ENCODE measurements around the gene ALAS1.

Gene ALAS1

GRCh38 chr3:52202384-52203077, 4.6 kb downstream of the ALAS1 start:
- DNase-seq, result no peak

GRCh38 chr3:52203701-52204100, 5.7 kb downstream of the ALAS1 start:
- no peak for DNase-seq

GRCh38 chr3:52204337-52205073, 6.5 kb downstream of the ALAS1 start:
- DNase-seq, result no peak

GRCh38 chr3:52205727-52206372, 7.9 kb downstream of the ALAS1 start:
- DNase-seq, result no peak

GRCh38 chr3:52208556-52208955, 10.6 kb downstream of the ALAS1 start:
- DNase-seq, result no peak

- no peak for DNase-seq
These were observed 12.1 kb downstream of the ALAS1 start for GRCh38 chr3:52210037-52210436.

GRCh38 chr3:52210550-52211046, 12.6 kb downstream of the ALAS1 start:
- no peak for DNase-seq

GRCh38 chr3:52211268-52211891, 13.4 kb downstream of the ALAS1 start:
- DNase-seq, result no peak

GRCh38 chr3:52213005-52213404, 15.0 kb downstream of the ALAS1 start:
- DNase-seq, result no peak

- no peak for DNase-seq
These were observed 15.9 kb downstream of the ALAS1 start for GRCh38 chr3:52213901-52214300.

GRCh38 chr3:52215351-52215750, 17.4 kb downstream of the ALAS1 start:
- no peak for DNase-seq

GRCh38 chr3:52216585-52217408, 18.8 kb downstream of the ALAS1 start:
- DNase-seq, result peak; percentile 52

- DNase-seq, result no peak
These were observed 19.4 kb downstream of the ALAS1 start for GRCh38 chr3:52217409-52217805.

GRCh38 chr3:52218026-52218425, 20.1 kb downstream of the ALAS1 start:
- DNase-seq, result no peak

GRCh38 chr3:52218454-52218853, 20.5 kb downstream of the ALAS1 start:
- DNase-seq, result no peak

- no peak for DNase-seq
These were observed 21.1 kb downstream of the ALAS1 start for GRCh38 chr3:52218937-52219650.

- peak; percentile 67 for DNase-seq
These were observed 22.5 kb downstream of the ALAS1 start for GRCh38 chr3:52220380-52221026.

- DNase-seq, result no peak
These were observed 23.2 kb downstream of the ALAS1 start for GRCh38 chr3:52221141-52221562.

GRCh38 chr3:52221563-52222318, 23.8 kb downstream of the ALAS1 start:
- no peak for DNase-seq

All from kidney glomerular epithelial cell (primary cell).